ENCODE results near the gene TRIM8.

GRCh38 chr10:102613286-102613685 is 31.0 kb upstream of the TRIM8 start:
- TF ChIP-seq CTCF (IDR thresholded peaks at IDR 0.05) = no peak
- TF ChIP-seq EZH2 (IDR thresholded peaks at IDR 0.05; ENCODE audit: borderline replicate concordance, insufficient read depth, low read depth, low read length, poor library complexity, severe bottlenecking) = no peak
